Liver (tissue), 9 donors: ENCODE results near the gene ERAP2. TPM values are rescaled to one million over a fixed set of nuclear protein-coding genes. Genes with fewer than 3 reads are reported as not detected.
A peak's percentile ranks its signal among the peaks of the same experiment; 100 is the strongest.
"Not testable (repeated sequence)": the region's sequence is repeated elsewhere in the genome, so short reads cannot be mapped to it uniquely, and the experiment has no call there.

Source experiments
- DNase-seq: peaks from one replicate; pipeline ENCODE4 v3.0.0-alpha.2; 2017; ENCODE audit warnings: low spot score
- H3K27ac ChIP-seq, 2 donors: one replicate each; pipeline ENCODE4 v1.7.0; 2013; ENCODE audit warnings: inconsistent platforms in 2 of 2, low read length in 2 of 2, control low read depth in 1 of 2, low read depth in 1 of 2, mild to moderate bottlenecking in 1 of 2
- H3K27me3 ChIP-seq, 4 donors: one replicate each; pipeline versions ENCODE4 v1.6.1 to v1.7.0; 2013; ENCODE audit warnings: low read length in 3 of 4, inconsistent platforms in 1 of 4, mild to moderate bottlenecking in 1 of 4, moderate library complexity in 1 of 4; ENCODE audit not compliant: control insufficient read depth in 4 of 4, insufficient read depth in 4 of 4
- H3K36me3 ChIP-seq, 4 donors: one replicate each; pipeline versions ENCODE4 v1.6.1 to v1.7.0; 2013; ENCODE audit warnings: low read length in 3 of 4, mild to moderate bottlenecking in 3 of 4, low read depth in 1 of 4, moderate library complexity in 1 of 4; ENCODE audit not compliant: control insufficient read depth in 4 of 4, insufficient read depth in 3 of 4
- H3K4me1 ChIP-seq, 4 donors: one replicate each; pipeline versions ENCODE4 v1.6.1 to v1.7.0; 2013; ENCODE audit warnings: low read length in 3 of 4, mild to moderate bottlenecking in 3 of 4, moderate library complexity in 1 of 4; ENCODE audit not compliant: control insufficient read depth in 4 of 4, insufficient read depth in 4 of 4
- H3K4me3 ChIP-seq, 3 donors: one replicate each; pipeline versions ENCODE4 v1.6.1 to v1.7.0; 2013; ENCODE audit warnings: low read length in 3 of 3, control low read depth in 1 of 3, low read depth in 1 of 3, mild to moderate bottlenecking in 1 of 3
- H3K9ac ChIP-seq, 2 donors: one replicate each; pipeline ENCODE4 v1.7.0; 2013; ENCODE audit warnings: low read length in 2 of 2, mild to moderate bottlenecking in 2 of 2, moderate library complexity in 2 of 2, control low read depth in 1 of 2, low read depth in 1 of 2
- H3K9me3 ChIP-seq, 4 donors: one replicate each; pipeline versions ENCODE4 v1.6.1 to v1.7.0; 2013; ENCODE audit warnings: low read length in 3 of 4; ENCODE audit not compliant: control insufficient read depth in 4 of 4
- CTCF ChIP-seq: fragments of 150-350 bp; IDR thresholded peaks from 2 replicates; pipeline ENCODE4 v1.5.1; 2017; ENCODE audit warnings: improper control_type of control experiment, low read depth, low read length; ENCODE audit not compliant: missing input control
- EGR1 ChIP-seq, 2 donors: IDR thresholded peaks; 2 replicates each; pipeline ENCODE4 v1.6.1; 2016 to 2018; ENCODE audit warnings: antibody characterized with exemption in 2 of 2, low read depth in 2 of 2
- FOXA1 ChIP-seq: IDR thresholded peaks from 2 replicates; pipeline ENCODE4 v1.6.1; 2016; ENCODE audit warnings: antibody characterized with exemption
- FOXA2 ChIP-seq: IDR thresholded peaks from 2 replicates; pipeline ENCODE4 v1.6.1; 2016; ENCODE audit warnings: antibody characterized with exemption
- HNF4A ChIP-seq, 2 donors: conservative IDR thresholded peaks; 2 replicates each; pipeline ENCODE4 v1.6.1; 2016; ENCODE audit warnings: antibody characterized with exemption in 2 of 2, mild to moderate bottlenecking in 2 of 2
- HNF4G ChIP-seq: IDR thresholded peaks from 2 replicates; pipeline ENCODE4 v1.6.1; 2016; ENCODE audit warnings: antibody characterized with exemption
- REST ChIP-seq: IDR thresholded peaks from 2 replicates; pipeline ENCODE4 v1.6.1; 2016; ENCODE audit warnings: antibody characterized with exemption, mild to moderate bottlenecking
- SP1 ChIP-seq: IDR thresholded peaks from 2 replicates; pipeline ENCODE4 v1.6.1; 2018; ENCODE audit warnings: antibody characterized with exemption, mild to moderate bottlenecking
- ZBTB33 ChIP-seq: IDR thresholded peaks from 2 replicates; pipeline ENCODE4 v1.6.1; 2016; ENCODE audit warnings: antibody characterized with exemption
- WGBS: extraction: QIAGEN DNeasy Blood & Tissue Kit; methylation state at CpG from one replicate; pipeline ENCODE4 v1.1.7; 2013; 5-methylcytosine and 5-hydroxymethylcytosine counted together
- polyA plus RNA-seq, 2 donors: library from polyadenylated mRNA; stranded (reverse) in 1 of 2; unstranded in 1 of 2; fragments of 200-250 nt in 1 of 2; fragments of >200 nt in 1 of 2; fragmentation: Nextera tagmentation in 1 of 2; extraction: Ambion mirVana in 1 of 2; gene quantifications; one replicate each; pipeline versions ENCODE4 v1.2.1 to v1.2.3, GENCODE V29; 2013 to 2015
- total RNA-seq, 2 donors: library from RNA; depleted of rRNA; stranded (reverse); fragments of >200 nt; gene quantifications; one replicate each; pipeline ENCODE4 v1.2.3, GENCODE V29; 2014
- donor health status: healthy.
- donor health status: healthy.
- donor health status: healthy.
- donor health status: healthy.
- donor health status: healthy.

ERAP2 gene
- total and polyA plus RNA-seq, 4 donors = 1.8 to 15.5 (median 10.7) TPM

- no peak for TF ChIP-seq REST
- no peak for TF ChIP-seq FOXA2
- no peak for TF ChIP-seq CTCF
- Histone ChIP-seq H3K27me3 (no peaks in the 10 kb centered on the region), H3K4me1 (peaks cover 0 to 14% (median 10%) of the 10 kb centered on the region in 4 donors), H3K9me3 (no peaks in the 10 kb centered on the region), H3K4me3 (no peak overlapping the region), H3K36me3 (peaks cover 0 to under 1% (median 0%) of the 10 kb centered on the region in 4 donors), H3K27ac (no peak overlapping the region), H3K9ac (no peak overlapping the region)
- DNase-seq = no peak
- 97% methylated on average over 2 of the region's 2 CpGs for WGBS
Measured at GRCh38 chr5:96874631-96875030, 1.7 kb upstream of the ERAP2 start.

GRCh38 chr5:96875791-96876291 lies 459 bp upstream of the ERAP2 start:
- H3K27me3 ChIP-seq = no peaks in the 10 kb centered on the region
- H3K4me3 ChIP-seq = peak overlapping the region; percentile 74 to 98 (median 91)
- peak overlapping the region; percentile 68 to 84 for H3K27ac ChIP-seq
- H3K9me3 ChIP-seq = no peaks in the 10 kb centered on the region
- TF ChIP-seq EGR1 (IDR thresholded peaks at IDR 0.05; ENCODE audit: low read depth in 2 of 2) (no peak), ZBTB33 (no peak), SP1 (no peak), FOXA1 (no peak), HNF4G (no peak), HNF4A (conservative IDR thresholded peaks at IDR 0.05) (peak in 1 of 2 donors; percentile 18)
- H3K9ac ChIP-seq = peak overlapping the region; percentile 85 to 98
- H3K36me3 ChIP-seq = peaks cover 0 to 2% (median 0%) of the 10 kb centered on the region in 4 donors
- H3K4me1 ChIP-seq = peaks cover 0 to 14% (median 10%) of the 10 kb centered on the region in 4 donors
- no peak for DNase-seq
- WGBS = 4% methylated on average over 4 of the region's 4 CpGs

GRCh38 chr5:96876977-96877469 lies 723 bp downstream of the ERAP2 start:
- 21% methylated on average over 12 of the region's 12 CpGs for WGBS

More at GRCh38 chr5:96876977-96877469, 723 bp downstream of the ERAP2 start:
- H3K27me3 ChIP-seq, H3K9me3 ChIP-seq, DNase-seq, H3K36me3 ChIP-seq: not testable (repeated sequence)
- Histone ChIP-seq H3K27ac (peak overlapping the region; percentile 33 to 84), H3K4me1 (peaks cover 0 to 22% (median 10%) of the 10 kb centered on the region in 4 donors), H3K4me3 (peak overlapping the region; percentile 74 to 98 (median 91)), H3K9ac (peak overlapping the region; percentile 35 to 98)
